GM19438 (cell line): ENCODE results near the gene ACACA.
"Not testable (repeated sequence)": the region's sequence is repeated elsewhere in the genome, so short reads cannot be mapped to it uniquely, and the experiment has no call there.

ENCODE experiments used
- ATAC-seq: cut with Tn5 transposase; IDR thresholded peaks from one replicate; pipeline ENCODE4 v1.9.1; 2021; ENCODE audit warnings: low read depth; ENCODE audit not compliant: unreplicated experiment

The ACACA gene

DNA sequence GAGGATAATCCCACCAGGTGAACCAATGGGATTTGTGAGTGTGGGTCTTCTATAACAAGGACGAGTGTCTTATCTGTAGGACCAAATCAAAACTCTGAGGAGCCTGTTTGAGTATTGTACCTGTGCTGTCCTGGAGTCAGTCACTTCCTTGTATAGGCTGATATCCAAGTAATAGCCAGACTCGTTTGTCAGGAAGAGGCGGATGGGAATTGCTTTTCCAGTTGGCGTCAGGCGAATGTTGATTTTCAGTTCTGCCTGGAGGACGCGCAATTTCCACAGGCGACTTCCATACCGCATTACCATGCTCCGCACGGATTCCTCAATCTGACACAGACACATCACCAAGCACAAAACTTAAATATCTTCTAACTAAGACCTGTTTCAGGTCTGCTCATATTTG, 218.5 kb downstream of the ACACA start:
- ATAC-seq = no peak

DNA sequence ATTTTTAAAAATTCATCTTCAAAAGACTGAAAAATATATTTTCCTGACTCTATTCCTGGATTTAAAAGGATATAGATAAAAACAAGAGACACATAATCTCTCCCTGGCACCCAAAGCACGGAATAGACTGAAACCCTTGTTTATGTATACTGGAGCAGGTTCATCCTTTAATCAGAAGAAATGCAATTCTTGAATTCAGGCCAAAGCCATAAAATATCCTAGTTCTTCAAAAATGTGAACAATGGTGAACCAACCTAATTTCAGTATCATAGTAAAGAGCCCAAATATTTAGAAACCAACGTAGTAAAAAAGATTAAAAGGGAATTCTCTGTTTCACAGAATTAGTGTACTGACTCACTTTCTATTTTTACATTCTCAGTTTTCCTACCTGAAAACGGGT, 219.4 kb downstream of the ACACA start:
- ATAC-seq = no peak

DNA sequence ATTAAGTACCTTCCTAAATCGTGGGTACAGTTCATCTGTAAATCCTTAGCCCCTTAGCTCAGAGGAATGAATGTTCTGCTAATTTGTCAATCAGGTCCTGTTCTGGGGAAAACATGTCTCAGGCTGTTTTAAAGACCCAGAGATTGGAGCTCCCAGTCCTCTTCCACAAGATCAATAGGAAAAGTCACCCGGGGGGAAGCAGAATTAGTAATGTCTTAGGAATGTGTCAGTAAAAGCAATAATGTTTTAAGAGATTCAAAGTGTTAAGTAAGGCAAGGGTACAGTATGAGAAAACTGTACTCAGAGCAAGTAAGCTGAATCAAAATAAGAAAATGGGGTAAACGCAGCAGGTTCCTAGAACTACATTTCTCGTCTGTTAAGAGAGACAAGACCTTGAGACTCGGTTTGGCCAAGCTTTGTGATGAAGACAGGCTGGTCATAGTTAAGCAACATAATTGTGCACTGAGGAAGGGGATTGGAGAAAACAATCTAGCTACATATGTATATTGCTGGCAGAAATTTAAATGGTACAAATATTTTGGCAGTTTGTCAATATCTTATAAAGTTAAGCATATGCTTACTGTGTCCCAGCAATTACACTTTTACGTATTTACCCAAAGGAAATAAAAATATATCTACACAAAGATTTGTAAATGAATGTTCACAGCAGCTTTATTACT, 223.7 kb downstream of the ACACA start:
- ATAC-seq = no peak

DNA sequence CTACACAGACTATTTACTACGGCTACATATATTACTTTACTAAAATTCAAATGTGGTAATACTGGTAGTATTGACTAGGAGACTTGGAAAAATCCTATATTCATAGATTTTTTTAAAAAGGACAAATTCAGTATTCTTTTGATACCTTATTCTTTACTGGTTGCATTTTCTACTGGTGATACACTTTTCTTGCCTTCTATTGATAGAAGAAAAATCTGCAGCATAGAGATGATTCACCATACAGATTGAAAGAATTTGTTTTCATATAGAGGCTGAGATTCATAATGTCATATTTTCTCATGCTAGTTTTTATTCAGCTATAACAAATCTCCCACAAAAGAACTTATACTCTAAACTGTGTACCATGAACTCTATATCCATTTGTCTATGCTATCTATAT, 226.3 kb downstream of the ACACA start:
- no peak for ATAC-seq

DNA sequence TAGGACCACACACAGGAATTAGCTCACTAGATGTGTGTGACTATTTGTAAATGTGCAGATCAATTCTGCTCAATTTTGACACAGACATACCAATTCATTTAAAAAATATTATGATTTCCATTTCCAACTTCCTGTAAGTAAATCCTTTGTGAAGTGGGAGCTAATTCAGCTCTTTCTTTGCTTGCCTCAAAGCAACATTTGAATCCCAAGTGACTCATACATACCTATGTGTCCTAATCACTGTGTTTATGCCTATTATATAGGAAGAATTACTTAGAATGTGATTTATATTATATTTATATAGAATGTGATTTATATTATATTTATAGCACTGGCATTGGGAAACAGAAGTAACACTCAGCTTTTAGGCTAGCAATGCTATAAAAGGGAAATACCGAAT, 226.7 kb downstream of the ACACA start:
- ATAC-seq = no peak

DNA sequence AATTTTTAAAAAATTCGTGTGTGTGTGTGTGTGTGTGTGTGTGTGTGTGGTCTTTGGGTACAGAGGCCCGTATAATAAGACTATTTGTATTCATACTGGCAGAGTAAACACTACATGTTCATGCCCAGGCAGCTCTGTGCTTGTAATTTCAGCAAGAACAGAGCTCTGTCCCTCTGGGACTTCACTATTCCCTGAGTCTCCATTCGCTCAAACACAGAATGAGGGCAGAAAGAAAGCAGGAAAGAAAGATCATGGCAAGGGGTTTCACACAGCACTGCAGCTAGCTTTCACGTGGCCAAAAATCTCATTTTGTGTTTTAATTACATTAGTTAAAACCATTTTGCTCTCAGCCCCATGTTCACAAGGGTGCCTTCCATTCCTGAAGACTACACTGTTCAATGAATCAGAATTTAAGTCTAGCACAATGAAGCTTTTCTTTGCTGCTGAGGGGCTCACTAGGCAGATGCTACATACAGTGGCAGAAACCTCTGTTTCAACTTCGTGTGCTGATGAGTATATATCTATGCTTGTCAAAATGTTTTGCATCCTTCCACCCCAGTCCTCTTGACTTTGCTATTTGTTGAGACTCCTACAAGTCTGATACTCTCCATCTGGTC, 229.3 kb downstream of the ACACA start:
- no peak for ATAC-seq

DNA sequence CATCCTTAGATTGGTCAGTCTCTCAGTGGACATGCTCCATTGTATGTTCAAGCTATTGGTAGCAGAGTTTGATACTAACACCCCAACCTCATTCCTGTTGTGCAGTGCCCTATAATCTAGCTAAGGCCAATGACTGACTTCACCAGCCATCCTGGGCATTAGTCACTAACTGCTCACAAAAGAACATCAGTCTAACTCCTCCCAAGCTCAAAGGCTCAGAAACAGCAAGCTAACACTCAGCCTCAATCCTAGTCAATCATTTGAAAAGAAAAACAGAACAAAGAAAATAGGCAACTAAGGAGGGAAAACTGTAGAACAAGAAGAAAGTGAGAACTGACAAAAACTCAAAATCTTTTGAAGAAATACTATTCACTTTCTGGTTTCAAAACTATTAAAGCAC, 229.9 kb downstream of the ACACA start:
- no peak for ATAC-seq

DNA sequence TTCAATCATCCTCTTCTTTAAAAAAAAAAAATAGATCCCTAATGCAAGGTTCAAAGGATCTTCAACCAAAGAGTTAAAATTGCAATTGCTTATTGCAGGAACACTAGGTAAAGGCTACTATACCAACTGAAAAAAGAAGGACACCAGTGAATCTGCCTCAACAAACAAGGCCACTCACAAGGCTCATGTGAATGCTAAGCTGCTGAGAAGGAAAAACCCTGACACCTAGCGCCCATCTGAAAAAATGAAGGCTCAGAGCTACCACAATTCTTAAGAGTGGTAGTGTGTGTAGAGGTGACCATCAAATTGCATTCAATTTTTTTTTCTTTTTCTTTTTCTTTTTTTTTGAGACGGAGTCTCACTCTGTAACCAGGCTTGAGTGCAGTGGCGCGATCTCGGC, 232.4 kb downstream of the ACACA start:
- ATAC-seq = no peak

DNA sequence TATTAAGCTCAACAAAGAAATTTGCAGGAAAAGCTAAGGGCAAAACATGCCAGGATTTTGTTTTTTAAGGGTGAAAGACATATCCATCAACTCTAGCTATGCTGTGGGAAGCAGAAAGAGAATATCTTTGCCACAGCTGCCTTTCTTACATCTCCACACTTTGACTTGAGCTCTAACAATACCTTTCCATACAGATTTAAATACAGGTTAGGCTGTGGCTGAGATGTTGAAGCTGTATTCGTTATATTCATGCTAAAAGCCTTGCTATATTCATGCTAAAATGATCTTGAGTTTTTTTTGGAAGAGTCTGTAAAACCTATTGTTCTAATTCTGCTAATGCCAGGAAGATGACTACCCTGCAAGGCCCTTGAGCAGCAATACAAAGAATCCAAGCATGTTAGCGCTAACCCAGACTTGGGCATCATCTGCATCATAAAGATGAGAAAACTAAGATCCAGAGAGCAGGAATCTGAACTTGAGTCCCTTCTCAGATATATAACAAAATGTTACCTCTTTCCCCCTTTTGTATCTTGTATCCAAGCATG, 235.7 kb downstream of the ACACA start:
- no peak for ATAC-seq

DNA sequence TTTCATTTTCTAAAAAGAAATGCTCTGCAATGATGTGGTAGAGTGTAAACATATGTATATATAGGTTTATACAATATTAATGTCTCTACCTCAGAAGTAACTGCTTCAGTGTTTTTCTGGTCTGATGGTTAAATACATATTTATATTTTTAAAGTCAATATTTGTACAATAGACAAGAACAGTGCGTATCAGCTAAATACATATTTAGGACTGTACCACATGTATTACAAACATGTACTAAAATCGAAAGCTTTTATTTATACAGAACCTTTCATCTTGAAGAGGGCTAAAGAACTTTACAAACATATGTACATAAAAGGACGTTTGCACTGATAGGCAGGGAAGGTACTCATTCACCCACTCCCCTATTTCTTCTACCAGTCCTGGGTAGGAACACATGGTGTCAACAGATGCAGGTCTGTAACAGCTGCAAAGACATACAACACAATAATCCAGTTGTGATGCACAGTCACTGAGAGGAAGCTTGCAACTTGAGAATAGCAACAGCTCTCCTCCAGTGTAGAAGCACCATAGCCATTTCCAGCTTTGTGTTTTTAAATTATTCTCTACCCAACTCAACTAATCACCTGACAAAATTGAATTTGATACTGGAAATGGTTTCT, 237.8 kb downstream of the ACACA start:
- ATAC-seq = no peak

DNA sequence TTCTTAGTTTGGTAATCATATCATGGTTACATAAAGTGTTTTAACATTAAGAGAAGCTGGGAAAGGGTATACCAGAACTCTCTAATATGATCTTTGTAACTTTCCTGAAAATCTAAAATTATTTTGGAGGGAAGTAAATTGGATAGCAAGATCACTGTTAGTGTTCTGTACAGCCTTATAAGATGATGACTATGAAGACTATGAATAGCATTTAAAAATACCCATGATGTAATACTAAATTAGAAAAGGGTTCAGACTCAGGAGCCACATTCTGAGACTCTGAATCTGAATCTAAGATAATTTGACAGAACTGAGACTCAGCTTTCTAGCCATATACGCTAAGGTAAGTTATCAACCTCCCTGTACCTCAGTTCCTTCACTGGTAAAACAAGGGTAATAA, 238.9 kb downstream of the ACACA start:
- no peak for ATAC-seq

DNA sequence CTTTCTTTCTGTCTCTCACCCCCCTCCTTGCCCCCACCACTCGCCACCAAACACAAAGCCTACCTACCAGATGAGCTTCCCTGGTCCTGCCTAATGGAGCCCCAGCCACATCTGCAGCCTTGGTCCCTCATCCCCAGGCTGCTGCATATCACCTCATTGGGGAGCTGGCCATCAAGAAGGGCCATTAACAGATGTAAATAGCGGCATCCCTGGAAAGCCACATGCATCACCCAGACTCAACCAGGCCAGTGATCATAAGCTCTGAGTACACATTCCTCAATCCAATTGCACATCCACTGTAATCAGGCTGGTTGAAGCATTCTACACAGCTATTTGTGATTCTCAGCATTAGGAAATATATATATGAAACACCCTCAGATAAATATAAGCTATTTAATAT, 242.6 kb downstream of the ACACA start:
- no peak for ATAC-seq

DNA sequence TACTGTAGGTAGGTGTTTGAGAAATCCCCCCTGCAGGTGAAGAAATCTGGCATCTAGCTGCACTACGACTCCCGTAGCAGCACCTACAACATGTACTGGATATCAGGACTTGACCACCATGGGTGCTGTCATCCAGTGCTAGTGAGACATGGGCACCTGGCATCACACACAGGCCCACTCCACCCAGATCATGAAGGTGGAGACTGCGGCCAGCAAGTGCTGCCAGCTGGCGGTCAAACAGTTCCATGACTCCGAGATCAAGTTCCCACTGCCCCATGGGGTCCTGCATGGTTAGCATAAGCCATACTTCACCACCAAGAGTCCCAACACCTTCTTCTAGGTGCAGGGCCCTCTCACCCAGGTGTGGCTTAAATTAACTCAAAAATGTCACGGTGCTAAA, 243.8 kb downstream of the ACACA start:
- no peak for ATAC-seq

DNA sequence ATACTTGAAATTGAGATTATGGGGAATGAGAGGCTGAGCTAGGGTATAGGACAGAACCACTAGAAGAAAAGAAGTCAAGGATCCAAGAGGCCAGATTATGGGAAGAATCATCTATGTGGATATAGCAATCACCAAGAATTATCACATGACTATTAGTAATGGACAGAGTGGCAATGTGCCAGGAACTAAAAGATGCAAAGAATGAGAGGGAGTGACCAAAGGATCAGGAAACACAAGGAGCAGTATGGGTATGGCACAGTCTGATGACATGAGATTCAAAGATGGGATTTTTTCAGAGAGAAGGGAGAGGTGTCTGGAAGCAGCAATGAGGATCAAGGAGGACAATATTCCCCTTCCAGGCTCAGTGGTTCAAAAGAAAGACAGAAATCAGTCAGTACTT, 245.7 kb downstream of the ACACA start:
- no peak for ATAC-seq

DNA sequence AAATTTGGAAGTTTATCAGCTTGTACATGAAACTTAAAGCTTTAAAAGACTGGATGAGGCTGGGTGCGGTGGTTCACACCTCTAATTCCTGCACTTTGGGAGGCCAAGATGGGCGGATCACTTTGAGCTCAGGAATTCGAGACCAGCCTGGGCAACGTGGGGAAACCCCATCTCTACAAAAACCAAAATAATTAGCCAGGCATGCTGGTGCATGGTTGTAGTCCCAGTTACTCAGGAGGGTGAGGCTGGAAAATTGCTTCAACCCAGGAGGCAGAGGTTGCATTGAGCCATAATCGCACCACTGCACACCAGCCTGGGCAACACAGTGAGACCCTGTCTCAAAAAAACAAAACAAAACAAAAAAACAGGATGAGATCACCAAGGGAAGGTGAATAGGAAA, 248.3 kb downstream of the ACACA start:
- ATAC-seq = no peak

DNA sequence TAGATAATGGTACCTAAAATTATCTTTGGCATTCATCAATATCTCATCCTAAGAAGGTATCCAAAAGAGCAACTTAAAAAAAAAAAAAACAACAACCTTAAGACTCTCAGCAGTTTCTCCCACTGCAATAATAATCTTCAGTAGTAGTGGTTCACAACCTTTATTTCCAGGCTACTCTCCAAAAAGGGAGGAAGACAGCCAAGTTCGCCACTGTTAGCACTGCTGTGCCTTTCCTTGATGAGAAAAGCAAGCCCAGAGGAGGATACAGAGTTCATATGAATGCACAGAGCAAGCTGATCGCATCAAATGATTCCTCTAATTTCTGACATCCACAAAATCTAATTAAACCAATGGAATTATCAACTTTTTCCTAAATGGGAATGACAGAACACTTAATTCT, 258.5 kb downstream of the ACACA start:
- no peak for ATAC-seq

DNA sequence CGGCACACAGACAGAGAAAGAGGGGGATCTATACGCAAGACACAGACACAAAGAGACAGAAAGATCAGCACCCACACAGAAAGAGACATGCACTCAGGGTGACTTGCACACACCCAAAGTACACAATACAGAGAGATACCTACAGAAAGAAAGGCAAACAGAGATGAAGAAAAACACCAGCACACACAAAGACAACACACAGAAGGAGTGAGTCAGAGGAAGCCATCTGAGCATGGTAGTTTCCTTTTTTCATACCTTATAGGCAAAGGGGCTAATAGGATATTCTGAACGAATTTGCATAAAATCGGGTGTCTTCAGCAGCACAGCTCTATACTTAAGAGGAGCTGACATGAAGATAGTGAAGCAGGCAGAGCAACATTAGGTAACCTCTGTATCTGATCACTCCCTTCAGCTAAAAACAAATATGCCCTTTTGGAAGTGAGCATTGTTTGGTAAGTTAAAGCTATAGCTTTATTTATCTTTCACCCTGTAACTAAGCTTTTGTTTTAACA, 259.3 kb downstream of the ACACA start:
- ATAC-seq = peak; percentile 60

DNA sequence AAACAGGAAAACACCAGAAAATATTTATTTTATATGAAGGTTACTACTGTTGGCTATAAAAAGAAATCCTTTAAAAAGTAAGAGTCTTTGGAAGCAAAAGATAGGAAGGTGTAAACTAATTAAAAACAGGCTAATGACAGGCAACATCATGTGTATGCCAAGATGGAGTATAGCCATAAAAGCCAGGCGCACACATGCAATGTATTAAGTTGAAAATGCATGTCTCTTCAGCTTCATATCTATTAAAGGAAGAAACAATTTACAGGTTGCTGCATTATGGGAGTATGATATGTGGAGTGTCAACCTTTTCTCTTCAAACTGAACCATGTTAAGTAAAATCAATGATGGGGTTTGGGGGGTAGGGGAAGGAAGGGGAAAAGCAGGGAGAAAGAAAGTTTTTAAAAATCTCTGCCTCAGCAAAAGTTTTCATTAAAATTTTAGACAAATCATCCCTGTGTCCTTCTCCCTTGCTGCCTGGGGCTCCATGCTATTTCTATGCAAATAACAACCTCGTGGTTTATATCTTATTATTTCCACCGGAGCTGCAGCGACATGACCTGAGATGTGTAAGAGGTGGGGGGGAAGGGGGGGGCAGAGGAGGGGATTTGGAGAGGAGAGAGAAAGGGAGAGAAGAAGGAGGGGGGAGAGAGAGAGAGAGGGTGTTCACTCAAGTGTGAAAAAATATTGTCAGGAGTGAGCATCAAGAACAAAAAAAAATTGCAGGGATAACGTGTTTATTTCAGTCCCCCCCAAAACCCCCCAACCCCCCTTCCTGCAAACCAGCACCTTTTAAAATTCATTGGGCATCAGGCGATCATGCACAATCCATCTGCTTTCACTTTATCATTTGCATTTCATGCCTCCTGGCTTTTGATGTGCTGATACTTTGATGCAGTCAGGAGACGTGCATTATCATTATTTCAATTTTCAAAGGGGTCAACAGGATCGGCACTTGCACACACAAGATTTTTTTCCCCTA, 260.3 kb downstream of the ACACA start:
- no peak for ATAC-seq

DNA sequence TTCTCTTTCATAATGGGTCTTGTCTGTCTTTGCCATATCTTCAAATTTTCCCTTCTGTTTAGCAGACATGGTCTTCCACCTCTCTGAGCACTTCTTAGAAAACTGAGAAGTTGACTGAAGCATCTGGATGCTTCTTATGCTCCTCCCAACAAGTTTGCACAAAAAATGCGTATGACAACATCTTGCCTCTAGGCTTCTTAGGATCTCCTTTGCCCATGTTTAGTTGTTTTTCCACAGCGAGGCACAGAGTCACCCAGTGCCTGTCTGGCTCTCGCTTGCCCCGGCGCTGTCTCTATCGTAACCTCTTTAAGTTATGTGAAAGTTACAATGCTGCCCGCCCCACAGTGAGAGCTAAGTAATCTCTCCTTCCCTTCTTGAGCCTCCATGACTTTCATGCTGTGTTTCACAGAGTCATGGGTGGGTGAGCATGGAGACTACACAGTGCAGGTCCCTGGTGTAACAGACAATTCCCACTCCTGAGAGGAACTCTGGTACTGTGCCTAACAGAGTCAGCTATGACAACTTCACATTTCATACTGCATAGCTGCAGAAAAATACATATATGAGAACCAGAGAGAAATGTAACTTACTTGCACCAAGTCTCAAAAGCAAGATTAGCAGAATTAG, 262.4 kb downstream of the ACACA start:
- ATAC-seq = no peak

DNA sequence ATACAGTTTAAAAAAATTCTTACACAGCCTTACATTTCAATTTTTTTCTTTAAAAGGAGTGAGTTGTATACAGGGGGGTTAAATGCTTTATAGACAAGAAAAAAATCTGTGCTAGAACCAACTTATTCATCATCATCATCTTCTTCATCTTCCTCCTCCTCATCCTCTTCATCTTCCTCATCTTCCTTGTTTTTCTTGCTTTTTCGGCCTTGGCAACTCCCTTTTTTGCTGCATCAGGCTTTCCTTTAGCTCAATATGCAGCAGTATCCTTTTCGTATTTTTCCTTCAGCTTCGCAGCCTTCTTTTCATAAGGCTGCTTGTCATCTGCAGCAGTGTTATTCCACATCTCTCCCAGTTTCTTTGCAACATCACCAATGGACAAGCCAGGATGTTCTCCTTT, 263.1 kb downstream of the ACACA start:
- ATAC-seq = not testable (repeated sequence)
